ENCODE data around the gene MPV17.
A peak's percentile ranks its signal among the peaks of the same experiment; 100 is the strongest.

MPV17 gene

GRCh38 chr2:27296481-27296880, 26.4 kb downstream of the MPV17 start:
- DNase-seq = no peak
- Histone ChIP-seq H3K27ac (no peak overlapping the region), H3K4me3 (ENCODE audit: low read depth, low read length) (no peak overlapping the region), H3K36me3 (no peaks in the 10 kb centered on the region), H3K9me3 (ENCODE audit: severe bottlenecking) (no peaks in the 10 kb centered on the region), H3K27me3 (ENCODE audit: insufficient read depth, low read depth, severe bottlenecking) (no peaks in the 10 kb centered on the region)
- no peak for TF ChIP-seq CTCF (IDR thresholded peaks at IDR 0.05; ENCODE audit: low read depth, low read length)

- no peak for DNase-seq
- Histone ChIP-seq H3K27ac (no peak overlapping the region), H3K36me3 (no peaks in the 10 kb centered on the region), H3K27me3 (ENCODE audit: insufficient read depth, low read depth, severe bottlenecking) (no peaks in the 10 kb centered on the region), H3K4me3 (ENCODE audit: low read depth, low read length) (no peak overlapping the region), H3K9me3 (ENCODE audit: severe bottlenecking) (no peaks in the 10 kb centered on the region)
- TF ChIP-seq CTCF (IDR thresholded peaks at IDR 0.05; ENCODE audit: low read depth, low read length) = no peak
These were observed 28.0 kb downstream of the MPV17 start for GRCh38 chr2:27294928-27295327.

GRCh38 chr2:27291865-27292264, 31.0 kb downstream of the MPV17 start:
- no peak overlapping the region for H3K4me3 ChIP-seq (ENCODE audit: low read depth, low read length)
- no peaks in the 10 kb centered on the region for H3K27me3 ChIP-seq (ENCODE audit: insufficient read depth, low read depth, severe bottlenecking)
- H3K9me3 ChIP-seq (ENCODE audit: severe bottlenecking) = no peaks in the 10 kb centered on the region
- DNase-seq = peak; percentile 57
- H3K27ac ChIP-seq = no peak overlapping the region
- TF ChIP-seq CTCF (IDR thresholded peaks at IDR 0.05; ENCODE audit: low read depth, low read length) = peak; percentile 79
- H3K36me3 ChIP-seq = no peaks in the 10 kb centered on the region

- H3K27ac ChIP-seq = no peak overlapping the region
- H3K9me3 ChIP-seq (ENCODE audit: severe bottlenecking) = no peaks in the 10 kb centered on the region
- no peaks in the 10 kb centered on the region for H3K27me3 ChIP-seq (ENCODE audit: insufficient read depth, low read depth, severe bottlenecking)
- H3K4me3 ChIP-seq (ENCODE audit: low read depth, low read length) = no peak overlapping the region
- H3K36me3 ChIP-seq = no peaks in the 10 kb centered on the region
- no peak for TF ChIP-seq CTCF (IDR thresholded peaks at IDR 0.05; ENCODE audit: low read depth, low read length)
- DNase-seq = no peak
These were observed 32.3 kb downstream of the MPV17 start for GRCh38 chr2:27290549-27290948.

GRCh38 chr2:27288610-27289009, 34.3 kb downstream of the MPV17 start:
- no peaks in the 10 kb centered on the region for H3K9me3 ChIP-seq (ENCODE audit: severe bottlenecking)
- H3K4me3 ChIP-seq (ENCODE audit: low read depth, low read length) = no peak overlapping the region
- H3K27ac ChIP-seq = no peak overlapping the region
- no peaks in the 10 kb centered on the region for H3K36me3 ChIP-seq
- DNase-seq = no peak
- H3K27me3 ChIP-seq (ENCODE audit: insufficient read depth, low read depth, severe bottlenecking) = no peaks in the 10 kb centered on the region
- TF ChIP-seq CTCF (IDR thresholded peaks at IDR 0.05; ENCODE audit: low read depth, low read length) = no peak

GRCh38 chr2:27285481-27285880, 37.4 kb downstream of the MPV17 start:
- no peak for DNase-seq
- Histone ChIP-seq H3K4me3 (ENCODE audit: low read depth, low read length) (no peak overlapping the region), H3K27ac (no peak overlapping the region), H3K27me3 (ENCODE audit: insufficient read depth, low read depth, severe bottlenecking) (no peaks in the 10 kb centered on the region), H3K36me3 (no peaks in the 10 kb centered on the region), H3K9me3 (ENCODE audit: severe bottlenecking) (no peaks in the 10 kb centered on the region)
- TF ChIP-seq CTCF (IDR thresholded peaks at IDR 0.05; ENCODE audit: low read depth, low read length) = no peak
